IMR-90 (cell line): ENCODE measurements around the gene STARD10. TPM values are rescaled to one million over a fixed set of nuclear protein-coding genes. Genes with fewer than 3 reads are reported as not detected.

ENCODE experiments used
- ATAC-seq: fragments of 200-7000 bp; cut with Tn5 transposase; 2 replicates; pipeline ENCODE4 v1.9.1; 2020; ENCODE audit warnings: low read depth, mild to moderate bottlenecking, moderate library complexity
- BruUV-seq: library from RNA; stranded (reverse); fragments of 400-500 nt; replicated peaks from 2 replicates; lab custom pipeline; 2021; lab: Mats Ljungman, UMichigan
- CTCF ChIA-PET: fragments of 300-600 bp; formaldehyde crosslinking; extraction: SDS; loops from one replicate; lab custom pipeline; 2021; ENCODE audit warnings: antibody characterized with exemption; lab: Yijun Ruan, JAX
- POLR2A ChIA-PET: fragments of 300-600 bp; sonication (Branson Sonifier 250); formaldehyde crosslinking; loops from one replicate; lab custom pipeline; 2022; ENCODE audit warnings: antibody characterized with exemption; ENCODE audit not compliant: unreplicated experiment; lab: Charles Lee
- DNase-seq: peaks from one replicate; pipeline ENCODE4 v3.0.0; 2013
- H2AFZ ChIP-seq: replicated peaks from 2 replicates; pipeline ENCODE3; 2013; ENCODE audit warnings: low read length, mild to moderate bottlenecking; ENCODE audit not compliant: poor library complexity
- H2AK5ac ChIP-seq: 2 replicates; pipeline ENCODE4 v1.6.1; 2013; ENCODE audit warnings: low read depth, low read length, inconsistent platforms
- H2AK9ac ChIP-seq: replicated peaks from 2 replicates; pipeline ENCODE3; 2013; ENCODE audit warnings: mild to moderate bottlenecking, low read depth, low read length, moderate library complexity; ENCODE audit not compliant: poor library complexity
- H2BK120ac ChIP-seq: 2 replicates; pipeline ENCODE4 v1.6.1; 2013; ENCODE audit warnings: low read depth, low read length, inconsistent platforms
- H2BK15ac ChIP-seq: 3 replicates; pipeline ENCODE4 v1.6.1; 2013; ENCODE audit warnings: low read depth, low read length, inconsistent platforms
- H2BK20ac ChIP-seq: 2 replicates; pipeline ENCODE4 v1.6.1; 2013; ENCODE audit warnings: low read depth, mild to moderate bottlenecking, inconsistent platforms, low read length, moderate library complexity
- H2BK5ac ChIP-seq: 2 replicates; pipeline ENCODE4 v1.6.1; 2013; ENCODE audit warnings: mild to moderate bottlenecking, low read depth, low read length, inconsistent platforms; ENCODE audit not compliant: poor library complexity, severe bottlenecking
- H3K14ac ChIP-seq: replicated peaks from 2 replicates; pipeline ENCODE4 v1.6.1; 2013; ENCODE audit warnings: low read depth, low read length, inconsistent platforms
- H3K18ac ChIP-seq: 2 replicates; pipeline ENCODE4 v1.6.1; 2013; ENCODE audit warnings: low read depth, low read length, control low read depth
- H3K23ac ChIP-seq: 2 replicates; pipeline ENCODE4 v1.6.1; 2013; ENCODE audit warnings: low read depth, low read length, inconsistent platforms
- H3K27ac ChIP-seq: 2 replicates; pipeline ENCODE4 v1.5.1; 2013; ENCODE audit warnings: mild to moderate bottlenecking, control low read depth, low read length; ENCODE audit not compliant: insufficient read depth
- H3K27me3 ChIP-seq: 2 replicates; pipeline ENCODE4 v1.6.1; 2013; ENCODE audit warnings: low read length; ENCODE audit not compliant: control insufficient read depth, insufficient read depth
- H3K36me3 ChIP-seq: 2 replicates; pipeline ENCODE4 v1.6.1; 2013; ENCODE audit warnings: low read length, mixed read lengths; ENCODE audit not compliant: control insufficient read depth, insufficient read depth
- H3K4ac ChIP-seq: 2 replicates; pipeline ENCODE4 v1.6.1; 2013; ENCODE audit warnings: low read depth, low read length, inconsistent platforms
- H3K4me1 ChIP-seq: 2 replicates; pipeline ENCODE4 v1.6.1; 2013; ENCODE audit warnings: low read length, mixed read lengths; ENCODE audit not compliant: control insufficient read depth, insufficient read depth
- H3K4me2 ChIP-seq: 2 replicates; pipeline ENCODE4 v1.6.1; 2013; ENCODE audit warnings: low read depth, mild to moderate bottlenecking, control low read depth, low read length, moderate library complexity
- H3K4me3 ChIP-seq: 2 replicates; pipeline ENCODE4 v1.5.1; 2013; ENCODE audit warnings: low read depth, mild to moderate bottlenecking, control low read depth, low read length, moderate library complexity; ENCODE audit not compliant: insufficient read depth
- H3K56ac ChIP-seq: 2 replicates; pipeline ENCODE4 v1.6.1; 2013; ENCODE audit warnings: low read length, inconsistent platforms; ENCODE audit not compliant: insufficient read depth; ENCODE audit errors: extremely low read depth
- H3K79me1 ChIP-seq, 2 experiments: 2 replicates each; pipeline ENCODE4 v1.6.1; 2013; ENCODE audit warnings: low read length in 2 of 2, inconsistent platforms in 1 of 2, low read depth in 1 of 2
- H3K9ac ChIP-seq: 2 replicates; pipeline ENCODE4 v1.6.1; 2013; ENCODE audit warnings: low read depth, low read length, control low read depth
- H3K9me1 ChIP-seq: 2 replicates; pipeline ENCODE4 v1.6.1; 2013; ENCODE audit warnings: low read length, inconsistent platforms; ENCODE audit not compliant: insufficient read depth
- H3K9me3 ChIP-seq: 2 replicates; pipeline ENCODE4 v1.6.1; 2013; ENCODE audit warnings: low read length; ENCODE audit not compliant: control insufficient read depth, insufficient read depth
- H4K20me1 ChIP-seq: 2 replicates; pipeline ENCODE4 v1.6.1; 2013; ENCODE audit warnings: low read length, inconsistent platforms; ENCODE audit not compliant: insufficient read depth
- H4K5ac ChIP-seq: 2 replicates; pipeline ENCODE4 v1.6.1; 2013; ENCODE audit warnings: mild to moderate bottlenecking, low read depth, low read length, control low read depth
- H4K8ac ChIP-seq, 2 experiments: 2 replicates each; pipeline ENCODE4 v1.6.1; 2013; ENCODE audit warnings: low read depth in 2 of 2, low read length in 2 of 2, control low read depth in 1 of 2, inconsistent platforms in 1 of 2
- H4K91ac ChIP-seq: 2 replicates; pipeline ENCODE4 v1.6.1; 2013; ENCODE audit warnings: low read depth, low read length, inconsistent platforms; ENCODE audit not compliant: insufficient read depth
- BHLHE40 ChIP-seq: fragments of 150-350 bp; IDR thresholded peaks from 2 replicates; pipeline ENCODE4 v1.6.1; 2016; ENCODE audit warnings: mild to moderate bottlenecking, low read depth, low read length
- CEBPB ChIP-seq: IDR thresholded peaks from 2 replicates; pipeline ENCODE4 v1.6.1; 2012; ENCODE audit warnings: low read depth, low read length, improper control_type of control experiment
- CHD1 ChIP-seq: IDR thresholded peaks from 2 replicates; pipeline ENCODE4 v1.6.1; 2012; ENCODE audit warnings: low read depth, low read length, improper control_type of control experiment
- CTCF ChIP-seq: conservative IDR thresholded peaks from 2 replicates; pipeline ENCODE4 v1.5.1; 2012; ENCODE audit warnings: mild to moderate bottlenecking, low read depth, low read length, improper control_type of control experiment
- ELK1 ChIP-seq: fragments of 150-350 bp; IDR thresholded peaks from 2 replicates; pipeline ENCODE4 v1.6.1; 2016; ENCODE audit warnings: low read depth, mild to moderate bottlenecking, low read length, moderate library complexity, borderline replicate concordance
- FOS ChIP-seq: fragments of 150-350 bp; IDR thresholded peaks from 2 replicates; pipeline ENCODE4 v1.6.1; 2016; ENCODE audit warnings: low read depth, low read length
- MAFK ChIP-seq: IDR thresholded peaks from 2 replicates; pipeline ENCODE4 v1.6.1; 2012; ENCODE audit warnings: low read depth, low read length, improper control_type of control experiment
- MAZ ChIP-seq: IDR thresholded peaks from 2 replicates; pipeline ENCODE4 v1.6.1; 2012; ENCODE audit warnings: low read depth, mild to moderate bottlenecking, low read length, improper control_type of control experiment, moderate library complexity, borderline replicate concordance
- MXI1 ChIP-seq: IDR thresholded peaks from 2 replicates; pipeline ENCODE4 v1.6.1; 2012; ENCODE audit warnings: low read depth, mild to moderate bottlenecking, low read length, moderate library complexity, borderline replicate concordance
- NFE2L2 ChIP-seq: fragments of 150-350 bp; IDR thresholded peaks from 2 replicates; pipeline ENCODE4 v1.6.1; 2016; ENCODE audit warnings: low read depth, mild to moderate bottlenecking, low read length
- POLR2A ChIP-seq: IDR thresholded peaks from 2 replicates; pipeline ENCODE4 v1.6.1; 2012; ENCODE audit warnings: mild to moderate bottlenecking, low read depth, low read length
- RCOR1 ChIP-seq: IDR thresholded peaks from 2 replicates; pipeline ENCODE4 v1.6.1; 2012; ENCODE audit warnings: mild to moderate bottlenecking, low read length, improper control_type of control experiment; ENCODE audit not compliant: insufficient replicate concordance
- RFX5 ChIP-seq: IDR thresholded peaks from 2 replicates; pipeline ENCODE4 v1.8.0; 2012; ENCODE audit warnings: low read depth, mild to moderate bottlenecking, low read length, moderate library complexity
- SMC3 ChIP-seq: fragments of 150-350 bp; IDR thresholded peaks from 2 replicates; pipeline ENCODE4 v1.6.1; 2016; ENCODE audit warnings: low read depth, mild to moderate bottlenecking, antibody characterized with exemption, low read length, moderate library complexity
- USF2 ChIP-seq: fragments of 150-350 bp; IDR thresholded peaks from 2 replicates; pipeline ENCODE4 v1.6.1; 2017; ENCODE audit warnings: mild to moderate bottlenecking, antibody characterized with exemption, low read length, low read depth
- WGBS, 2 experiments: methylation state at CpG; one replicate each; pipeline versions ENCODE4 v1.1.5 to v1.1.7; 2013; ENCODE audit warnings: missing lambda C conversion rate in 2 of 2; ENCODE audit not compliant: insufficient read length in 1 of 2; ENCODE audit errors: extremely low coverage in 2 of 2; 5-methylcytosine and 5-hydroxymethylcytosine counted together
- dilution Hi-C: fragments of 300-500 bp; cut with HindIII; formaldehyde crosslinking; loops from one replicate; pipeline ENCODE4 v1.14.3; 2018; ENCODE audit warnings: low sequenced_read_pairs; ENCODE audit not compliant: unreplicated experiment
- in situ Hi-C: fragments of 300-500 bp; cut with MboI; formaldehyde crosslinking; loops from 3 replicates; pipeline ENCODE4 v1.14.3; 2019; ENCODE audit warnings: low sequenced_read_pairs, inconsistent platforms, mixed read lengths
- intact Hi-C: fragments of 100-400 bp; cut with micrococcal nuclease; formaldehyde crosslinking; loops from 2 replicates; pipeline ENCODE4 v1.10.0; 2022
- polyA plus RNA-seq, 3 experiments: library from polyadenylated mRNA; depleted of rRNA; stranded (reverse); fragments of >200 nt; gene quantifications; 2 replicates each; pipeline ENCODE4 v1.2.3, GENCODE V29; 2012; ENCODE audit warnings: low replicate concordance in 1 of 3
- total RNA-seq: library from RNA; depleted of rRNA; stranded (reverse); fragments of >200 nt; gene quantifications from 2 replicates; pipeline ENCODE4 v1.2.3, GENCODE V29; 2012

Gene STARD10
- total and polyA plus RNA-seq, 2 of the 4 experiments (the other 2 are of a cell fraction) = 23.8 to 37.4 TPM

GRCh38 chr11:72730243-72730642 lies 63.6 kb downstream of the STARD10 start:
- no peak for TF ChIP-seq MAZ
- TF ChIP-seq MAFK = no peak
- no peak for TF ChIP-seq ELK1
- TF ChIP-seq RFX5 = no peak
- no peak for TF ChIP-seq FOS
- no peak for TF ChIP-seq NFE2L2
- TF ChIP-seq CTCF = no peak
- TF ChIP-seq POLR2A = no peak
- no peak for TF ChIP-seq SMC3
- no peak for TF ChIP-seq USF2
- TF ChIP-seq CEBPB = no peak
- no peak for TF ChIP-seq RCOR1
- no peak for TF ChIP-seq CHD1
- TF ChIP-seq BHLHE40 = no peak
- no peak for TF ChIP-seq MXI1
- Histone ChIP-seq H4K5ac (no peak overlapping the region), H3K4me2 (no peak overlapping the region), H2AK5ac (no peak overlapping the region), H2BK5ac (no peak overlapping the region), H3K36me3 (peaks cover 2% of the 10 kb centered on the region; the same call in 1 of the 2 replicates), H3K27ac (no peak overlapping the region), H3K4me3 (no peak overlapping the region), H3K4me1 (peaks cover 5% of the 10 kb centered on the region; the same call in 1 of the 2 replicates), H2AK9ac (no peak overlapping the region), H3K23ac (no peak overlapping the region), H2BK120ac (no peak overlapping the region), H3K9me3 (no peaks in the 10 kb centered on the region), H3K18ac (no peak overlapping the region), H4K91ac (no peak overlapping the region), H3K79me1 (peaks cover 11 to 59% of the 10 kb centered on the region in 2 experiments; a peak in 3 of 4 replicates), H3K9ac (no peak overlapping the region), H3K14ac (no peak overlapping the region), H3K9me1 (no peaks in the 10 kb centered on the region), H2BK20ac (no peak overlapping the region), H3K27me3 (no peaks in the 10 kb centered on the region), H2AFZ (no peak overlapping the region), H2BK15ac (no peak overlapping the region), H3K56ac (no peak overlapping the region), H4K8ac (no peak overlapping the region), H4K20me1 (peaks cover 3% of the 10 kb centered on the region; the same call in 1 of the 2 replicates), H3K4ac (no peak overlapping the region)
- no CpG with 5 or more reads among the region's 5 CpGs for WGBS, 2 experiments
- in situ Hi-C loops = no loop called here
- CTCF ChIA-PET = no interaction called here
- intact Hi-C loops = no loop called here
- no peak for DNase-seq
- dilution Hi-C loops = no loop called here
- POLR2A ChIA-PET = no interaction called here
- no peak for ATAC-seq
- no TSS peak for BruUV-seq
